Neural crest cell (in vitro differentiated cells): ENCODE measurements around the gene PQBP1. TPM values are rescaled to one million over a fixed set of nuclear protein-coding genes. Genes with fewer than 3 reads are reported as not detected.

Experiments
- DNase-seq: peaks from one replicate; pipeline ENCODE4 v3.0.0; 2021; ENCODE audit warnings: low read depth, mixed read lengths, low spot score
- H3K27ac Mint-ChIP-seq: one replicate; pipeline ENCODE4 v1.8.0; 2021; ENCODE audit warnings: mild to moderate bottlenecking, mixed read lengths; ENCODE audit not compliant: unreplicated experiment
- H3K27me3 Mint-ChIP-seq: 2 replicates; pipeline ENCODE4 v1.8.0; 2021; ENCODE audit warnings: low read depth, mild to moderate bottlenecking, mixed read lengths
- H3K36me3 Mint-ChIP-seq: 2 replicates; pipeline ENCODE4 v1.8.0; 2021; ENCODE audit warnings: low read depth, mild to moderate bottlenecking, mixed read lengths
- H3K4me1 Mint-ChIP-seq: 2 replicates; pipeline ENCODE4 v1.8.0; 2021; ENCODE audit warnings: mixed read lengths
- H3K4me3 Mint-ChIP-seq: one replicate; pipeline ENCODE4 v1.8.0; 2021; ENCODE audit warnings: mild to moderate bottlenecking, mixed read lengths
- H3K9me3 Mint-ChIP-seq: 2 replicates; pipeline ENCODE4 v1.8.0; 2021; ENCODE audit warnings: mixed read lengths
- CTCF ChIP-seq: fragments of 200-600 bp; sonication (generic); conservative IDR thresholded peaks from 2 replicates; pipeline ENCODE4 v1.5.0; 2021; ENCODE audit warnings: antibody characterized with exemption, mild to moderate bottlenecking
- total RNA-seq: library from RNA; stranded (reverse); gene quantifications from 2 replicates; pipeline ENCODE4 v1.2.1, GENCODE V29; 2021

PQBP1 gene
- total RNA-seq, 1 donor from 2014 or later, result 98.4 TPM

GRCh38 chrX:48937054-48937907 is 39.6 kb downstream of the PQBP1 start:
- Mint-ChIP-seq H3K9me3 (peaks cover 3% of the 10 kb centered on the region), H3K27me3 (no peaks in the 10 kb centered on the region), H3K4me3 (no peak overlapping the region), H3K36me3 (peaks cover 12% of the 10 kb centered on the region), H3K27ac (no peak overlapping the region), H3K4me1 (peaks cover 12% of the 10 kb centered on the region)
- TF ChIP-seq CTCF, result no peak
- DNase-seq, result no peak

- H3K4me1 Mint-ChIP-seq, result peaks cover 12% of the 10 kb centered on the region
- no peak overlapping the region for H3K4me3 Mint-ChIP-seq
- H3K27ac Mint-ChIP-seq, result no peak overlapping the region
- no peak for TF ChIP-seq CTCF
- no peaks in the 10 kb centered on the region for H3K9me3 Mint-ChIP-seq
- DNase-seq, result no peak
- H3K36me3 Mint-ChIP-seq, result peaks cover 8% of the 10 kb centered on the region
- H3K27me3 Mint-ChIP-seq, result no peaks in the 10 kb centered on the region
Measured at GRCh38 chrX:48938721-48939425, 41.1 kb downstream of the PQBP1 start.

GRCh38 chrX:48939524-48940228 is 41.9 kb downstream of the PQBP1 start:
- no peak for DNase-seq
- H3K4me1 Mint-ChIP-seq, result peaks cover 12% of the 10 kb centered on the region
- no peaks in the 10 kb centered on the region for H3K27me3 Mint-ChIP-seq
- no peaks in the 10 kb centered on the region for H3K9me3 Mint-ChIP-seq
- no peak for TF ChIP-seq CTCF
- H3K4me3 Mint-ChIP-seq, result no peak overlapping the region
- no peak overlapping the region for H3K27ac Mint-ChIP-seq
- peaks cover 5% of the 10 kb centered on the region for H3K36me3 Mint-ChIP-seq

- H3K4me1 Mint-ChIP-seq, result peaks cover 12% of the 10 kb centered on the region
- TF ChIP-seq CTCF, result no peak
- H3K9me3 Mint-ChIP-seq, result no peaks in the 10 kb centered on the region
- H3K27ac Mint-ChIP-seq, result no peak overlapping the region
- no peak for DNase-seq
- H3K27me3 Mint-ChIP-seq, result no peaks in the 10 kb centered on the region
- H3K36me3 Mint-ChIP-seq, result peaks cover 5% of the 10 kb centered on the region
- H3K4me3 Mint-ChIP-seq, result no peak overlapping the region
Measured at GRCh38 chrX:48940404-48940955, 42.8 kb downstream of the PQBP1 start.

GRCh38 chrX:48942895-48943294 is 45.2 kb downstream of the PQBP1 start:
- no peak for DNase-seq
- no peak for TF ChIP-seq CTCF
- Mint-ChIP-seq H3K36me3 (peaks cover 5% of the 10 kb centered on the region), H3K9me3 (no peaks in the 10 kb centered on the region), H3K27me3 (no peaks in the 10 kb centered on the region), H3K4me1 (peaks cover 9% of the 10 kb centered on the region), H3K27ac (no peak overlapping the region), H3K4me3 (no peak overlapping the region)
